GM21737 (cell line): ENCODE results near the gene KLK15.
"Not testable (repeated sequence)": the region's sequence is repeated elsewhere in the genome, so short reads cannot be mapped to it uniquely, and the experiment has no call there.

Source experiments
- ATAC-seq: cut with Tn5 transposase; IDR thresholded peaks from one replicate; pipeline ENCODE4 v1.9.1; 2021; ENCODE audit warnings: mild to moderate bottlenecking, moderate library complexity; ENCODE audit not compliant: unreplicated experiment

The KLK15 gene

DNA sequence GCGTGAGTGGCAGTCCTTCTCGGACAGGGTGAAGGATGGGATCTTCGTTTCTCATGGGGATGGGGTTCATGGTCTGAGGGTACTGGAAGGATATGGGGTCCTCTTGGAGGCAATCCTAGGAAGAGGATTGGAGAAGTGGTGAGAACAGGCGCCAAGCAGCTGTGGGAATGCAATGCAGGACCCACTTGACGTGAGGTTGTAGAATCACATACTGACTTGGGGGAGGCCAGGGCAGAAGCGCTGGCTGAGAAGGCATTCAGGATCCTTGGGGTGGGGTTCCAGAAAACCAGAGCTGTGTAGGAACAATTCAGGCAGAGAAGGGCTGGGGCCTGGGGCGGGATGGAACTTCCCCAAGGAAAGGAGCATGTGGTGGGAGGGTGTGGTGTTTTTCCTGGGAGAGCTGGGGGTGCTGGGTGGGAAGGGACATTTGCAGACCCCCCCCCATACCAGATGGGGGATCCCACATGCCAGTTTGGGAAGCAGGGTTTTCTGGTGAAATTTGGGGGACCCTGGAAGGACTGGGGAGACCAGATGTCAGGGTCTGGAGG, 10.6 kb downstream of the KLK15 start:
- no peak for ATAC-seq

DNA sequence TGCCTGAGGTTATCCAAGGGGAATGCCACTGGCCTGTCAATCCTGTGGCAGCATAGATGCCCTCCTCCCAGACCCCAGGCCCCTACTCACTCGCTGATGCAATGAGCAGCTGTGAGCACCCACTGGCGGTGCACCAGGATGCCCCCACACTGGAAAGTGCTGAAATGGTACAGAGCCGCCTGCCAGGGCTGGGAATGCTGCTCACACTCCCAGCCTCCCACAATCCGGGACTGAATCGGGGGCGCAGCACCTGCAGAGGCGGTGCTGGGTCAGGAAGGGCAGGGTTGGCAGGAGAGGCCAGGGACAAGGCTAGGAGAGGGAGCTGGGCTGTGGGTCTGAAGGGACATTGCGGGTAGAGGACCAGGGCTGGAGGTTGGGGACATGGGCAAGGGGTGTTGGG, 11.8 kb downstream of the KLK15 start:
- no peak for ATAC-seq

DNA sequence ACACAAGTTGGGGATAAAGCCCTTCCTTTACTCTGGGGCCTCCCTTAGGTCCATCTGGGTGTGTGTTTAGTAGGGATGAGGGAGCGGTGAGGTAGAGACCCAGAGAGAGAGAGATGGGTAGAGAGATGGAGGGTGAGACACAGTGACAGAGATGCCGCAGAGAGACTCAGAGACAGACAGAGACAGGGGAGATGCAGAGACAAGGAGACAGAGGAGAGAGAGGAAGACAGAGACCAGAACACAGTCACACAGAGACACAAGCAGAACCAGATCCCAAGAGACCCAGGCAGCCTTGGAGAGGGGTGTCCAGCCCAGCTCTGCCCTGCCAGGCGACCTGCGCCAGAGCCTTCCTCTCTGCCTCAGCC, 12.1 kb downstream of the KLK15 start:
- ATAC-seq = no peak

DNA sequence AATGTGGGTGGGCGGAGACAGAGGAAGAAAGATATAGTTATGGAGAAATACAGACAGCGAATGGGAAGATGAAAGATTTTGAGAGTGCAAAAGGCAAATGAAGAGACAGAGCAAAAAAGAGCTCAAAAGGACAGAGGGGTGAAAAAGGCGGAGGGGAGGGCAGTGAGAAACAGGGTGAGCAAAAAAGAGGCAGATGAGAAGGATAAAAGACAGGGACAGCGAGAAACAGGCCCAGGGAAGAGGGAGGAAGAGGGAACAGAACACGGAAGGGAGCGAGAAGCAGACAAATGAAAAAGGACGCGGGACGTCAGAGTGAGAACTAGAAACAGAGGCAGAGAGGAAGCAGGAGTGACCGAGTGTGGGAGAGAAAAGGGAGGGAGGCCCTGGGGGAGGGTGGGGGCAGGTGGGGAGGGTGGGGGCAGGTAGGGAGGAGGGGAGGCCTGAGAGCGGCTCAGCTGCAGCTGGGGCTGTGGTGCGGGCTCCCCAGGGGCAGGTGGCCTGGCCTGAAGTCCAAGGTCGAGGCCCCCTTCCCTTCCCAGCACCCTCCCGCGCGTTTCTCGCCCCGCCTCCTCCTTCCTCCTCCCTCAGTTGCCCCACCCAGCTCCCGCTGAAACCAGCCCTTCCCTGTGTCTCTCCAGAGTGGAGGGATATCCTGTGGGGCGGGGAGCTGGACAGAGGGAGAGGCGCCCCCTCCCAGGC, 12.7 kb downstream of the KLK15 start:
- no peak for ATAC-seq

DNA sequence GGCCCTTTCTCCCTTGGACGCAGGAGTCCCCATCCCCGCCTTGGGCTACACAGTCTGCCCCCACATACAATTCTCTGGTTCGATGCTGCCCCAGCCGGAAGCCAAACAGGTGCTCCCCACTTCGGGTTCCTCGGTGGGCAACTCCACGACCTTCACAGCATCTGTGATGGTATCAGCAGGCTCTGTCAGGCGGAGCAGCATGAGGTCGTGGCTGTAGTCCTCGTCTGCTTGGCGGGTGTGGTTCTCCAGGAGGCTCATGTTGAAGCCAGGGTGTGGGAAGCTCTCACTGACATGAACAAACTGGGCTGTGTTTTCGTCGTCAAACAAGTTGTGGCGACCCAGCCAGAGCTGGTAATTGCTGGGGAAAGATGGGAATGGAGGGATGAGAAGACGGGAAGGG, 13.3 kb downstream of the KLK15 start:
- ATAC-seq = no peak

DNA sequence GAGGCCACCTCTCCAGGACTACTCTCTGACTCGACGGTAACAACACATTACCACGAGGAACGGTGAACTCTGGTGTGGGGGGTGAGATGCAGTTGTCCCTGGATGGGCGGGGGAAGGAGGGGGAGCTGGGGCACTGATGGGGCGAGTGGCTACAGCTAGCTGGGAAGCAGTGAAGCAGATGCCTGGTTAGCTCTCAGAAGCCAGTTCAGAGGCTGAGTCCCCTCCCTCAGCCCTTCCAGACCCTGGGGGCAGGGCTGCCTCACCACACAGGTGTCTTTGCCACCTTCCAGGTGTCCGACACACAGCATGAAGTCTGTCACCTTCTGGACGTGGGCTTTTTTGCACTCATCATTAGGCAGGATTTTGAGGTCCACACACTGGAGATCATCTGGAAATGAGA, 13.7 kb downstream of the KLK15 start:
- no peak for ATAC-seq

DNA sequence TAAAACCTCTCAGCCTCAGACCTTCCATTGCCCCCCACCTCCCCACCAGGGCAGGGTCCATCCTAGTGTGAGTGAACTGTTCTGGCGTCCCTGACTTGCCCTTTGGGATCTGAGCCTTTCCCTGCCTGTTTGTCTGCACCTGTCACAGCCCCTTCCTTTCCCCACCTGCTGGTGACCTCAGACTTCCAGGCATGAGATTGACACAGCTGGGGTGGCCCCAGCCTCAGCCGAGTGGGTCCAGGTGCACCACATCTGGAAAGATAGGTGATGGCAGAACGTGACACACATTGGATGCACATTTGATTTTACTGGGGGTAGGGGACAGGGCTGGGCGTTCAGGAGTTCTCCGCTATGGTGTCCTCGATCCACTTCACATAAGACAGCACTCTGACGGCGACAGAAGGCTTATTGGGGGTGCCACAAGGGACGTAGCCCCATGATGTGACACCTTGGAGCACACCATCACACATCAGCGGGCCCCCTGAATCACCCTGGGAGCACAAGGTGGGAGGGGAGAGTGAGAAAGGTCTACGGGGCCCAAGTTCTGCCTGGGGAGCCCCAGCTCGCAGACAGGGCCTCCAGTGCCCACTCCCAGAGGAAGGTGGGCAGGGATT, 14.4 kb downstream of the KLK15 start:
- no peak for ATAC-seq

DNA sequence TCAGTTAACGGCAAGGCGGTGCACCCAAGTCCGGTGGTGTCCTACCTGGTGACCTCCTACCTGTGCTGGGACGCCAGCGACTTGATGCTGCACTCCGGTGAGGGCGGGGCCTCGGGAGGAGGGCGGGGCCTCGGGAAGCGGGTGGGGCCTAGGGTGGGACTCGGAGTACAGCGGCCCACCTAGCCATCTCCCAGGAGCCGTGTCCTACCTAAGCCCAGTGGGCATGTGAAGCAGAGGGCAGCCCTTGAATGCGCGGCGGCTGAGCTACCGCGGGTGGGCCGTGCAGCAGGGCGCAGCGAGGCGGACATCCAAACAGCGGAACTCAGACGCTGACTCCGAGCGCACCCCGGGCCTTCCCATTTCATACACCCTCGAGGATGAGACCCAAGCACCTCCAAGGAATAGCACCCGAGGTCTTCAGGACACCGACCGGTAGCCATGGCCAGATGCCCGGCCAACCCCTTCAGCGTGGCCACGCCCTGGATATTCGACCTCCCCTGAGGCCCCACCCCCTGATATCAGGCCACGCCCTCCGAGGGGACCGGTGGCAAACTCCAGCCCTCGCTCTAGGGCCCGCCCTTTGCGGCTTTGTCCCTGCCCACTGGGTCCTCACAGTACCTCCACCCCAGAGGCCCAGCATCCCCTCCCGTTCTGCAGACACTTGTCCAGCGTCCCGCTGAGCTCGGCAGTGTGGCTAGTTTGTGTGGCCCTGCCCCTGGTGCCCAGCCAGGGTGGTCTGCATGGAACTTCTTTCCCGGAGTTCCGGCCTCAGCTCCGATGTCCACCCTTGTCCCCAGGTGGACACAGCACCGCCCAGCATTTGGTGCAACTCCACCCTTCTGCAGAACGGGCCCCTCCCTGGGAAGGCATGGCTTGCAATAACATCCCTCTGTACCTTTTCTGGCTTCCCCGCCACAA, 15.2 kb downstream of the KLK15 start:
- ATAC-seq = peak; percentile 50

DNA sequence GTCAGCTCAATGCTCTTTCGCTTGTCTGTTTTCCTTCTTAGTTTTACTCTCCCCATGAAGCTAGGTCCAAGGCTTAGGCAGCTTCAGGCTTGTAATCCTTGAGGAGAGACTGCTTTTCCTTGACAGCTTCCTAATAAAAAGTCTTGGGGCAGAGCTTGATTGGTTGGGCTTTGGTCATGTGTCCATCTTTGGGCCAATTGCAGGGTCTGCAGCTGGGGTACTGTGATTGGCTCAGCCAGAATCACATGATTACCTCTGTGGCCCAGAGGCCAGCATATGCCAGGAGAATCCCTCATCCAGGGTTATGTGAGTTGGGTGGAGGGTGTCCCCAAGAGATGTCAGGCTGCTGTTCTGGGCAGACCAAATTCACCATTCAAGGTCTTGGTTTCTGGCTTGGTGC, 17.9 kb downstream of the KLK15 start:
- no peak for ATAC-seq

DNA sequence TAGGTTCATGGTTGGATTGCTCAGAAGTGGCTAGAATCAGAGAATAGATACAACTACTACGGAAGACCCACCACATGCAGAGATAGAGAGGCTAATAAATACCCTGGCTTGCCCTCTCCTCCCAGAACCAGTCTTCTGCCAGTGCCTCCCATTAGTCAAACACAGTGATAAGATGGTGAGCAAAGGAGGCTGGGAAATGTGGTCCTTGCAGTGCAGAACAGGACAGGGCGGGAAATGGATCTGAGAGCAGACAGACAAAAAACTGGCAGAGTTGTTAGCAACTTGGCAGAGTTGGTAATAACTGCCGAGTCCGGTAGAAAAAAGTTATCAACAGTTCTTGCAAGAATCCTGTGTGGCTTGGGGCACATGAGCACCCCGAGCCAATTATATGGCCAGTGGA, 18.5 kb downstream of the KLK15 start:
- no peak for ATAC-seq

DNA sequence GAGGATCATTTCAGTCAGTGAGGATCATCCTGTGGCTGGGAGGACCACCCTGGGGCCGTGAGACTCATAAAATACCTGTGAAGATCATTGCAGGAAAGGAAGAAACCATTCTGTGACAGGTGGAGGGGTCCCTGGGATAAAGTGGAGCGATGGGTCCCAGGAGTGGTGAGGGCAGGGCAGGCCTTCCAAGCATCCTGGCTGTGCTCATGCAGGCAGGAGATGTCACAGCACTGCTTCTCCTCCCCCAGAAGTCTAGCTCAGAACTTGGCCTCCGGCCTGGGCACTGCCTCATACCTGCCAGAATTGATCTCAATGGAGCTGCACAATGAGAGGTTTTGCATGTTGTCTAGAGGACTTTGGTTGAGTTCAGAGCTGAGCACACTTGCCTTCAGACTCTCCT, 20.9 kb downstream of the KLK15 start:
- no peak for ATAC-seq

DNA sequence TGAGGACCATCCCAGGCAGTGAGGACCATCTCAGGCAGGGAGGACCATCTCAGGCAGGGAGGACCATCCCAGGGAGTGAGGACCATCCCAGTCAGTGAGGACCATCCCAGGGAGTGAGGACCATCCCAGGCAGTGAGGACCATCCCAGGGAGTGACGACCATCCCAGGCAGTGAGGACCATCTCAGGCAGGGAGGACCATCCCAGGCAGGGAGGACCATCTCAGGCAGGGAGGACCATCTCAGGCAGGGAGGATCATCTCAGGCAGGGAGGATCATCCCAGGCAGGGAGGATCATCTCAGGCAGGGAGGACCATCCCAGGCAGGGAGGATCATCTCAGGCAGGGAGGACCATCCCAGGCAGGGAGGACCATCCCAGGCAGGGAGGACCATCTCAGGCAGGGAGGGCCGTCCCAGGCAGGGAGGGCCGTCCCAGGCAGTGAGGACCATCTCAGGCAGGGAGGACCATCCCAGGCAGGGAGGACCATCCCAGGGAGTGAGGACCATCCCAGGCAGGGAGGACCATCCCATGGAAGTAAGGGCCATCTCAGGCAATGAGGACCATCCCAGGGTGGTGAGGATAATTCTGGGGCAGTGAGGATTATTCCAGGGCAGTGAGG, 21.6 kb downstream of the KLK15 start:
- ATAC-seq = not testable (repeated sequence)

DNA sequence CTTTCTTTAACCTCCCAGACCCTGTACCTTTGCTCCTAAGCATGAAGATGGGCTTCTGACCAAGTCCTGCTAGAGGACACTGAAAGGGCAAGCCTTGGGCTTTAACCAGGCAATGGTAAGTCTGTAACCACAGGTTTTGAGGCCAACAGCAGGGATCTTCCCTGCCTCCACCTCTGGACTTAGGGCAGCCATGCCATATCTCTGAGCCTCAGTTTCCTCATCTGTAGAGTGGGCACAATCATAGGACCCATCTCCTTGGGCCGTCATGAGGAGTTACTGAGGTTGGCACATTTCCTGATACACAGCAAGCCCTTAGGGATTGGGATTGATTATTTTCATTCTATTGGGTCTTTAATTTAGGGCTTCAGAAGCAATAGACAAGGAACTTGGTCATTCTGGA, 24.5 kb downstream of the KLK15 start:
- ATAC-seq = no peak

DNA sequence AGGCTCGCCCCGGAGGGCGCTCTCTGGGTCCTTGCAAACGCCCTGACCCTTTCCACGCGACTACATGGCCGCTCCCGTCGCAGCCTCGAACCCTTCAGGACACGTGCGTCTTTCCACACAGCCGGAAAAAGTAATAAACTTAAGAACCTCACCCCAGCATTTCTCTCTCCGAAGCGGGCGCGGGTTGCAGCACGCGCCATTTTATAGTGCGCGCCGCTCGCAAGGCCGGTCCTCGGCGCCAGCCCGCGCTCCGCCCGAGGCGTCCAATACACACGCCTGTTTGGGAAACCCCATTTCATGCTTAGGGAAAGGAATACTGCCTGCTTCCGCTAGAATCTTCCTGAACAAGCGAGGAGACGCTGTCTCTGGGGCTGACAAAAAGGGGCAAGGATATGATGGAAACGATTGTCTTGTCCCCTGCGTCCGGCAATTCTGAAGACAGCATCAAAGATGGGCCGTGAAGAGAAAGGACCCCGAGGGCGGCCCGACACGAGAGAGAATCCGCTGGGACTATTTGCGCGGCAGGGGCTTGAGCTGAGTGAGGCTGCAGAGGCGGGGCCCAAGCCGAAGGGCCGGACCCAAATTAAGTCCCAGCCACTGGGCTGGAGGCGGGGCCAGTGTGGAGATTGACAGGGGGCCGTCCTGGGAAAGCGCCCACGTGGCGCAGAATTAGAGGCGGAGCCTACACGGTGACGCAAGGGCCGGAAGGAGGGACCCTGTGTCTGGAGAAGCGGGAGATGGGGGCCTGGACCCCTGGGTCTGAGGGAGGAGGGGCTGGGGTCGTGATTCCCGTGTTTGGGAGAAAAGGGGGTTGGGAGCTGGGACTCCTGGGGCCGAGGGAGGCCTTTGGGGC, 28.7 kb downstream of the KLK15 start:
- peak; percentile 91 for ATAC-seq

DNA sequence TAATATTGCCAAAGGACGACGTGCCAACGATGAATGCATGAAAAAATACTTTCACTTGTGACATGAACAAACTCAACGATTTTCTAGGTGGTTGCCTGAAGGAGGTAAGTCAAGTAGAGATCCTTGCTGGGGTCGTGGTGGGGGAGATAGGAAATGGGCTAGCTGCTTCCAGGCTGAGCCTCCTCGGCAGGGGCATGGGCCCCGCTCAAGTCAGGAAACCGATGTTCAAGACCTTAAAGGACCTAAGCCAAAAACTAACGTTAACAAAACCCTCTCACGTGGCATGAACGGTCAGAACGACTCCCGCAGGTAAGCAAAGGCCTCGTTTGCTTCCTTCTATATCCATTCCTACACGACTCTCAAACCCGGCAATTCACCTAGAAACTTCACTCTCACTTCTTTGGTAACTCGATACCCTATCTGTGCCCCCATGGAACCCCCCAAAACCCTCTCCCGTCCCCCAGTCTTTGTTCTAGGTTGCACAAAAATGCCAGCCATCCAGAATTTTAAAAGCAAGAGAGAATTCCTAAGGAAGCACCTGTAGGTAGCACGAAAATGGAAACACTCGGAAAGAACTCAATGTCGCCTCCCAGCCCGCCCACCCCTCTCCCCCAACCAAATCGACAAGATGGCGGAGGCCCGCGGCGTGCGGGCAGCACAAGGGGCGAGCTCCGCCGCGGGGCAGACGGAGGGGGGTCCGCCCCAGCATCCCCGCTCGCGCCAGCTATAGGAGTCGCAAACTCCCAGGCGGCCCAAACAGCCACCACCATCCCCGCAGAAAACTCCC, 29.5 kb downstream of the KLK15 start:
- no peak for ATAC-seq

DNA sequence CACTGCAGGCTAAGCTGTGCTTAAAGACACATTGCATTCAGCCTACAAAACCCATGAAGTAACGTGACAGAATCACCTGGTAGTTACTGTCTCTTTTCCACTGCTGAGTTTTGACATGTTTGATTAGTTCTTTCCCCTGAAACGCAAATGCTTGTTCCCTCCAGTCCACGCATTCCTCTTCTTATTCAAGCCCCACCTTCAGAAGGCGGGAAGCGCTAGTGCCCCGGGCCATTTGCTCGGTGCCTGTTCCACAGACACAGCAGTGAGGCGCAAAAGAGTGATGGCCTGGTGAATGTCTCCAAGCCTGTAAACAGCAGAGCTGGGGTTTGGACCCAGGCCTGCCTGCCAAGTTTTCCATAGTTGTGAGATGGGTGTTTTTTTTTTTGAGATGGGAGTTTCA, 32.3 kb downstream of the KLK15 start:
- ATAC-seq = no peak

DNA sequence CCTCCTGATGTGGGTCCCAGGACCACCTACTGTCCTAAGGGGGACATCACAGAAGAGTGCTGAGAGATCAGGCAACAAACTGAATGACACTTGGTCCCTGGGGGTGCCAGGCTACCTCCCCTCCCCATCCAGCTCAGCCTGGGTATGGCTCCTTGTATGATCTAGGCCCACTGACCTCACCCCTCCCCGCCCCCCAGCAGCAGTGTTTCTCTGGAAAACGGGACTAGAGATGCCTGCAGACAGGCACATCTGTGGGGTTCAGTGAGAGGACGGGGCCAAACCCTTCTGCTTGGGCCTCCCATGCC, 33.9 kb downstream of the KLK15 start:
- ATAC-seq = no peak

DNA sequence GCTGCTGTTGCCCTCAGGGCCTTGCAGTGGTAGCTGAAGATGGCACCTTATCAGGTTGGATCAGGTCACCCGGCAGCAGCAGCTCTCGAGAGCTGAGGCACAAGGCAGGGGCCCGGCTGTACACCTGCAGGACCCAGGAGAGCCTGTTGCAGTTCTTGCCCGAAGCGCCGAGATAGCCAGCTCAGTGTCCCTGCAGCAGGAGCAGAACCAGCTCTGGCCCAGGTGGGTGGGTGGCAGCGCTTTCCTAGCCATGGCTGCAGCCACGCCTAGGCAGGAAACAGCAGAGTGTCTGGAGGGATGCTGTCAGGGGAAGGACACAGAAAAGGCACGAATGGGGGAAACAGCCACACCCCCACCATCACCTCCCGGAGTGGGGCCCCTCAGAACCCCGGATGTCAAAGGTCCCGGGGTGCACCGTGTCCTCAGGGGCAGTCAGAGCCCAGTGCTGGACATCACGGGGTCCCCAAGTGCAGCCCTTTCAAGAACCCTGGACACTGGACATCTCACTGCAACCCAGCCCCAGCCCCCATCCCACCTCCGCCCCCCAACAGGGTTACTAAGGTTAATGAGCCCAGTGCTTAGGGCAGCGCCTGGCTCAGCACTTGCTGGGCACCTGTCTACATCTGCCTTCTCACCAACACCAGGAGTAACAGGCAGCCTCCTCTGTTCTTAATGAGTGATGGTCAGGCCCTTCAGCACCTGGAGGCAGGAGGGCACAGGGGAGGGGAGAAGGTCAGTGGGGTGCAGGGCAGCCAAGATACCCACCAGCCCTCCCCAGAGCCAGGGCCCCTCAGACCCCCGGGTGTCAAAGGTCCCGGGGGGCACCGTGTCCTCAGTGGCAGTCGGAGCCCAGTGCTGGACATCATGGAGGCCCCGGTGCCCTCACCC, 34.5 kb downstream of the KLK15 start:
- no peak for ATAC-seq
